ENCODE measurements around the gene ASTE1.
A peak's percentile ranks its signal among the peaks of the same experiment; 100 is the strongest.
"Not testable (repeated sequence)": the region's sequence is repeated elsewhere in the genome, so short reads cannot be mapped to it uniquely, and the experiment has no call there.

The ASTE1 gene

DNA sequence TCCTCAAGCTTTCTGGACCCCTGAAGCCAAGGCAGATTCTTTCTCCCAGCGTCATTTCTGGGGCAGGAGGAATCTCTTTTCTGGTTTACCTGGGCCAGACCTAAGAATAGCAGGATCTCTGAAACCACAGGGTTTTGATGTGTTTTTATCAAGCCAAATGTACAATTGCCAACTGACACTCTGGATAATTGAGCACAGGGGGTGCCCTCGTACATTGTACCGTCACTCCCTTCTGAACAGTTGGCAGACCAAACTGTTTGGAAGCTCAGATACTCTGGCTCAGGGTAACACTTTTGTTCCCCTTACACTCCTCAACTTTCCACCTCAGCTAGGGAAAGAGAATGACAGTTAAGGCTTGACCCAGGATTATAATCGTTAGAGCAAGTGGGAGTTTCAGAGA, 49.9 kb downstream of the ASTE1 start:
- no peaks in the 10 kb centered on the region for H3K9me3 Mint-ChIP-seq
- H3K4me1 Mint-ChIP-seq: no peaks in the 10 kb centered on the region
- H3K27me3 Mint-ChIP-seq: no peaks in the 10 kb centered on the region
- H3K36me3 Mint-ChIP-seq: peaks cover 16% of the 10 kb centered on the region
- H3K4me3 Mint-ChIP-seq: no peak overlapping the region
- H3K27ac Mint-ChIP-seq: no peak overlapping the region

DNA sequence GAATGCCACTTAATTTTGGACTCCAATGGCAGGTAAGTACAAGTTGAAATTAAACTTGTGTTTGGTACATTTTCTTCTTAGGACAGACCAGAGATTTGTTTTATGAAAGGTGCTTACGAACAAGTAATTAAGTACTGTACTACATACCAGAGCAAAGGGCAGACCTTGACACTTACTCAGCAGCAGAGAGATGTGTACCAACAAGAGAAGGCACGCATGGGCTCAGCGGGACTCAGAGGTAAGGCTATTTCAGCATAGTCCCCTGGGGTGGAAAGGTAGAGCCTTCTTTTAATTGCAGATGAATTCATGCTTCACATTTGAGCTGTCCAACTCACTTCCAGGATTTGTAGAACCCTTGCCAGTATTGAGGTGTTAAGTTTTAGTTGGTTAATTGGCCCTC, 51.4 kb downstream of the ASTE1 start:
- H3K36me3 Mint-ChIP-seq: peaks cover 27% of the 10 kb centered on the region

DNA sequence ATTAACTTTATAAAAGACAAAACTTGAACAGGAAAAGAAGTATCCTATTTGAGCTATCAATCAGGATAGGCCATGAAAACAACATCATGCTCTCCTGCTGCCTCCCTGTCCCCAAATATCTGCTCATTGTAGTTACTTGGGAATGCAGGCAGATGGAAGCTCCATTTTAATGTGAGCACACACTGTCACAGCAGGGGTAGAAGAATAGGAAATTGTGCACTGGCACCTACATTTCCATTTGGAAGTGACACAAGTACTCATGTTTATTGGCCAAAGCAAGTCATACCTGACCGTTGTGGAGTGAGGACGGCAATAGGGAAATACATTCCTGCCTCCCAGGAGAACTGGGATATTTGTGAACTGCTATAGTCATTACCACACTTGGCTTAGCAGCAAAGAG, 52.4 kb downstream of the ASTE1 start:
- no peaks in the 10 kb centered on the region for H3K9me3 Mint-ChIP-seq
- H3K27me3 Mint-ChIP-seq: no peaks in the 10 kb centered on the region
- H3K36me3 Mint-ChIP-seq: peaks cover 28% of the 10 kb centered on the region

More for the DNA sequence above, 51.4 kb downstream of the ASTE1 start:
- no peaks in the 10 kb centered on the region for H3K9me3 Mint-ChIP-seq
- H3K4me1 Mint-ChIP-seq: no peaks in the 10 kb centered on the region
- H3K27me3 Mint-ChIP-seq: no peaks in the 10 kb centered on the region
- H3K27ac Mint-ChIP-seq: no peak overlapping the region
- H3K4me3 Mint-ChIP-seq: no peak overlapping the region

DNA sequence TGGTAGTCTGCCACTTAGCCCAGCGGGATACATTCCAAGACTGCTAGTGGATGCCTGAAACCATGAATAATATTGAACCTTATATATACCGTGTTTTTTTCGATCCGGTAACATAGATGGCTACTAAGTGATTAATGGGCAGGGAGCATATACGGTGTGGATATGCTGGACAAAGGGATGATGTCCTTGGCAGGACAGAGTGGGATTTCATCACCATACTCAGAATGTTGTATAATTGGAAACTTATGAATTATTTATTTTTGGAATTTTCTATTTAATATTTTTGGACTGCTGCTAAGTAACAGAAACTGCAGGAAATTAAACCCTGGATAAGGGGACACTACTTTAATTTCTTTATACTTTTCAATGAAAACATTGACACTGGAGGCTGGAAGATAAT, 53.2 kb downstream of the ASTE1 start:
- H3K9me3 Mint-ChIP-seq: no peaks in the 10 kb centered on the region
- no peaks in the 10 kb centered on the region for H3K4me1 Mint-ChIP-seq
- H3K4me3 Mint-ChIP-seq: no peak overlapping the region
- peaks cover 29% of the 10 kb centered on the region for H3K36me3 Mint-ChIP-seq
- no peaks in the 10 kb centered on the region for H3K27me3 Mint-ChIP-seq
- no peak overlapping the region for H3K27ac Mint-ChIP-seq

More for the DNA sequence above, 52.4 kb downstream of the ASTE1 start:
- no peaks in the 10 kb centered on the region for H3K4me1 Mint-ChIP-seq
- no peak overlapping the region for H3K27ac Mint-ChIP-seq
- H3K4me3 Mint-ChIP-seq: no peak overlapping the region

DNA sequence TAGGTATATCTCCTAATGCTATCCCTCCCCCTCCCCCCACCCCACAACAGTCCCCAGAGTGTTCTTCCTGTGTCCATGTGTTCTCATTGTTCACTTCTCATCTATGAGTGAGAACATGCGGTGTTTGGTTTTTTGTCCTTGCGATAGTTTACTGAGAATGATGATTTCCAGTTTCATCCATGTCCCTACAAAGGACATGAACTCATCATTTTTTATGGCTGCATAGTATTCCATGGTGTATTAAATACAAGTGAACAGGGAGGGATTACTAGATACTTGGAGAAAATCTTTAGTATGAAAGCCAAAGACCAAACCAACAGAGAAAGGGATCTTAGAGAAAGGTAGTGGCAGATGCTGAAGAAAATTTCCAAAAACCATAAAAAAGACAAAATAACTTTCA, 54.0 kb downstream of the ASTE1 start:
- Mint-ChIP-seq H3K36me3 (peaks cover 34% of the 10 kb centered on the region), H3K27ac (peak overlapping the region; percentile 47)
- not testable (repeated sequence) for H3K4me3 Mint-ChIP-seq, H3K9me3 Mint-ChIP-seq, H3K4me1 Mint-ChIP-seq, H3K27me3 Mint-ChIP-seq

DNA sequence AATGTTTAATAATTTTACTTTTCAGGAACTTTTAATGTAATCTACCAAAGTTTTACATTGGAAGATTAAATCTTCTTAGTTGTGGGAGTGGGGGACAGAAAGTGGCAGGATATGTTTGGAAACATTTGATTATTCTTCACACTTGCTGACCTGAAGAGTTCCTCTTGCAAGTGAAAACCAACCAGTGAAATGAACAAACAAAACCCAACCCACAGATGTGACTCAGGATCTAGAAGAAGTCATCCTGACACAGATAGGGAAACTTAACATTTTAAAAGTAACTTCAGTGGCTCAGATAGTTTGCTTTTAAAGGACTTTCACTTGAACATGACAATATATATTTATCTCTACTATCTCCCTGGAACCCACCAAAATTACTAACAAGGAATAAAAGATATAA, 55.4 kb downstream of the ASTE1 start:
- no peak overlapping the region for H3K27ac Mint-ChIP-seq
- H3K4me1 Mint-ChIP-seq: no peaks in the 10 kb centered on the region
- H3K27me3 Mint-ChIP-seq: no peaks in the 10 kb centered on the region
- peaks cover 38% of the 10 kb centered on the region for H3K36me3 Mint-ChIP-seq
- no peak overlapping the region for H3K4me3 Mint-ChIP-seq
- H3K9me3 Mint-ChIP-seq: no peaks in the 10 kb centered on the region

DNA sequence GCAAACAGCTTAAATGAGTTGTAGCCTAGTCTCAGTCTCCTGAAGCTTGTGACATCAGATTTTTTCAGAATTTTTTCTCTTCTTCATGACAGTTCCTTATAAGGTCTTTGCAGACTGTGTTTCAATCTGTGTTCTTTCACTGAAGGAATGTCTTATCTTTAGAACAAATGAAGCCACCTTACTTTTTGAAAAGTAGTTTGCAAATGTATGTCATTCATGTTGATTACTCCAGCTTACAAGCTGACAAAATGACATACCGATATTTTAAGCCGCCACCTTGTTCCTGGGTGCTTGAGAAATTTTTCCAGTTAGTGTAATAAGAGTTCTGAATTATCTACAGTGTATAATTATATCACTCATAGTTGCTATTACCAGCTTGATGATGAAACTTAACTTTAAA, 57.0 kb downstream of the ASTE1 start:
- Mint-ChIP-seq H3K4me3 (no peak overlapping the region), H3K9me3 (no peaks in the 10 kb centered on the region), H3K4me1 (no peaks in the 10 kb centered on the region), H3K27me3 (no peaks in the 10 kb centered on the region), H3K27ac (no peak overlapping the region), H3K36me3 (peaks cover 52% of the 10 kb centered on the region)

DNA sequence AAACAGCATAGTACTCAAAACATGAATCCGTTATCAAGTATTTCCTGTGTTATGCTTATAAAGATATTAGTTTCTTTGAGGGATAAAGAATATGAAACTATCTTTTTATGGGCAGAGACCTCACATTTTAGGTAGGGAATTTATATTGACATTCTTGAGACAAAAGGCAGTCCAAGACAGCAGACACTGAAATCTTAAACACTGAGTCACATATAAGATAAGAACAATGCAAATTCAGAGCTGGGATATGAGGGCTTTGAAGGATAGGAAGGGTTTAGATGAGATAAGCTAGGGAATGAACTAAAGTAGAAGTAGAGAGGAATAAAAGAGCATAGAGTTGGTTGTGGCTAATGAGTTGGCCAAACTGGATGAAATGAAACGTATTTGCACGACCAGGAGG, 58.4 kb downstream of the ASTE1 start:
- Mint-ChIP-seq H3K4me1 (no peaks in the 10 kb centered on the region), H3K27ac (no peak overlapping the region), H3K36me3 (peaks cover 55% of the 10 kb centered on the region), H3K4me3 (no peak overlapping the region), H3K27me3 (no peaks in the 10 kb centered on the region), H3K9me3 (no peaks in the 10 kb centered on the region)

DNA sequence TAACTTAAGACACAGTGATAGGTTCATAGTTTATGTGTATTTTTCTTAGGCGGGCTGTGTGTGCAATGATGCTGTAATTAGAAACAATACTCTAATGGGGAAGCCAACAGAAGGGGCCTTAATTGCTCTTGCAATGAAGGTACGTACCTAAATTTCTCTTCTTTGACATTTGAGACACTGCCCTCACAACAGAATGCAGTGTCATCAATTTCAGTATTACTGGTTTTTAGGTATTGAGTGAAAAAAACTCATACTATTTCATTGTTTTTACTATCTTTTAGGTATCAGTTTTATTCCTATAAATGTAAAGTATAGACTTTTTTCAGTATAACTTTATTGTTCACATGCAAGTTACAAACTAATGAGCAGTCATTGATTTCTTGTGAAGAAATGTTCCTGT, 59.3 kb downstream of the ASTE1 start:
- H3K9me3 Mint-ChIP-seq: no peaks in the 10 kb centered on the region

DNA sequence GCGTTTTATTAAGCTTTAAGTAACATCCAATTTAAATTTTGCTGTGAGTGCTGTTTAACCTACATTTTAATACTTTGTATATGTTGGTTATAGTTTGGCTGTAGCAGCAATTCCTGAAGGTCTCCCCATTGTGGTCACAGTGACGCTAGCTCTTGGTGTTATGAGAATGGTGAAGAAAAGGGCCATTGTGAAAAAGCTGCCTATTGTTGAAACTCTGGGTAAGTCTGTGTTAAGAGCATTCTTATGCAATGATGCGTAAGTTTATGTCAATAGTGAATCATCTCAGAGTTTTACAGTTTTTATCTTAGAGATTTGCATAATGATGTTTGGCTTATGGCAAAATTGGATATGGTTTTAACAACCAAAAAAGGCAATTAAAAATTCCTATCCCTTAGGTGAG, 62.7 kb downstream of the ASTE1 start:
- Mint-ChIP-seq H3K36me3 (peaks cover 46% of the 10 kb centered on the region), H3K4me1 (no peaks in the 10 kb centered on the region), H3K27ac (no peak overlapping the region), H3K9me3 (no peaks in the 10 kb centered on the region), H3K4me3 (no peak overlapping the region), H3K27me3 (no peaks in the 10 kb centered on the region)

More for the DNA sequence above, 59.3 kb downstream of the ASTE1 start:
- no peak overlapping the region for H3K4me3 Mint-ChIP-seq
- peaks cover 50% of the 10 kb centered on the region for H3K36me3 Mint-ChIP-seq
- no peak overlapping the region for H3K27ac Mint-ChIP-seq
- H3K4me1 Mint-ChIP-seq: no peaks in the 10 kb centered on the region
- H3K27me3 Mint-ChIP-seq: no peaks in the 10 kb centered on the region
